ENCODE data around the gene CIT.

GRCh38 chr12:119692997-119693396, 184.1 kb downstream of the CIT start:
- TF ChIP-seq EZH2 (IDR thresholded peaks at IDR 0.05) = no peak
- TF ChIP-seq CTCF (IDR thresholded peaks at IDR 0.05) = no peak

Data from neural progenitor cell (in vitro differentiated cells).